Fibroblast of pulmonary artery (primary cell): Measurements from ENCODE around the gene DEUP1.

Experiments
- DNase-seq: peaks from one replicate; pipeline ENCODE4 v3.0.0-alpha.2; 2010; ENCODE audit warnings: low read depth
- H3K4me3 ChIP-seq: replicated peaks from 2 replicates; pipeline ENCODE4 v1.5.1; 2011; ENCODE audit warnings: low read depth, mild to moderate bottlenecking, control low read depth, low read length, moderate library complexity
- CTCF ChIP-seq: IDR thresholded peaks from 2 replicates; pipeline ENCODE4 v1.5.1; 2011; ENCODE audit warnings: mild to moderate bottlenecking, control low read depth, low read length, inconsistent platforms; ENCODE audit errors: missing control alignments

DEUP1 gene

GRCh38 chr11:93348930-93349329 is 18.4 kb downstream of the DEUP1 start:
- TF ChIP-seq CTCF = no peak
- no peak for DNase-seq
- no peak overlapping the region for H3K4me3 ChIP-seq

- TF ChIP-seq CTCF = no peak
- DNase-seq = no peak
- no peak overlapping the region for H3K4me3 ChIP-seq
These were observed 20.3 kb downstream of the DEUP1 start for GRCh38 chr11:93350835-93351234.

GRCh38 chr11:93359396-93359795 is 28.9 kb downstream of the DEUP1 start:
- DNase-seq = no peak
- TF ChIP-seq CTCF = no peak
- H3K4me3 ChIP-seq = no peak overlapping the region

GRCh38 chr11:93361435-93361834 is 30.9 kb downstream of the DEUP1 start:
- no peak for DNase-seq
- TF ChIP-seq CTCF = no peak
- no peak overlapping the region for H3K4me3 ChIP-seq

GRCh38 chr11:93368022-93368421 is 37.5 kb downstream of the DEUP1 start:
- TF ChIP-seq CTCF = no peak
- no peak for DNase-seq
- H3K4me3 ChIP-seq = no peak overlapping the region

- no peak for TF ChIP-seq CTCF
- no peak overlapping the region for H3K4me3 ChIP-seq
- DNase-seq = no peak
These were observed 39.7 kb downstream of the DEUP1 start for GRCh38 chr11:93370260-93370659.

GRCh38 chr11:93389737-93390136 is 59.2 kb downstream of the DEUP1 start:
- H3K4me3 ChIP-seq = no peak overlapping the region
- DNase-seq = no peak
- TF ChIP-seq CTCF = no peak
